Stimulated activated CD8-positive, alpha-beta memory T cell treated with anti-CD3 and anti-CD28 coated beads, Interleukin-7, amount 100 ng/mL, for 1 hour (primary cell): Measurements from ENCODE around the gene PCGF3.
"Not testable (repeated sequence)": the region's sequence is repeated elsewhere in the genome, so short reads cannot be mapped to it uniquely, and the experiment has no call there.

Experiments used
- DNase-seq, 2 donors: peaks; one replicate each; pipeline ENCODE4 v3.0.0-alpha.2; 2020; ENCODE audit warnings: low read depth in 2 of 2

PCGF3 gene

DNA sequence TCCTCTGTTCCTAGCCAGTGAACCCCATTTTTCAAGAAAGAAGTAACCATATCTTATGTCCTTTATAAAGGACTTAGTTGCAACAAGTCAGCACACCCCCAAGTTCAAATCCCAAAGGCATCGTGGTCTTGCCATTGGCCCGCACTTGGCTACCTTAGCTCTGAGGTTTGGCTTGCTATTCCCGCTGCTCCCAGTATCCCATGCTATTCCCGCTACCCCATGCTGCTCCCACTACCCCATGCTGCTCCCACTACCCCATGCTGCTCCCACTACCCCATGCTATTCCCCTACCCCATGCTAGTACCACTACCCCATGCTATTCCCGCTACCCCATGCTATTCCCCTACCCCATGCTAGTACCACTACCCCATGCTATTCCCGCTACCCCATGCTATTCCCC is 37.4 kb upstream of the PCGF3 start:
- not testable (repeated sequence) for DNase-seq

DNA sequence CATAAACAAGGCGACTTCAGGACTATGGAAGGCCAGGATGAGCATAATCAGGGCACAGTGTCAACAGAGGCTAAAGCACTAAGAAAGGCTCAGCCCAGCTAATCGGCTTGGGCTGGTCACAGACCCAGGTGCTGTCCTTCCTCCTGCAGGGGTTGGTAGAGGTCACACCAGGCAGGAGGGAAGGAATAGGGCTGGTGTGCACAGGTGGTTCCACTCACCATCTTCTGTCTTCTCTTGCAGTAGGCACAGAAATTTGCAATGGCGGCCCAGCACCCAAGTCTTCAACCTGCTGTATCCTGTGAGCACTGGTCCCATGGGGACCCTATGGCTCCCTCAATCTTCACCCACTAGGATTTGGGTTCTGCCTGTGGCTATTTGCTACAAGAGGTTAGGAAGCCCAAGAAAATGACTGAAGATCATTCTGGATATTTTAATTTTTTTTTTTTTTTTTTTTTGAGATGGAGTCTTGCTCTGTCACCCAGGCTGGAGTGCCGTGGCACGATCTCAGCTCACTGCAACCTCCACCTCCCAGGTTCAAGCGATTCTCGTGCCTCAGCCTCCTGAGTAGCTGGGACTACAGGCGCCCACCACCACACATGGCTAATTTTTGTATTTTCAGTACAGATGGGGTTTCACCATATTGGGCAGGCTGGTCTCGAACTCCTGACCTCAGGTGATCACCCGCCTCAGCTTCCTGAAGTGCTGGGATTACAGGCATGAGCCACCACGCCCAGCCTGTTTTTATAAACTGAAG is 35.6 kb upstream of the PCGF3 start:
- DNase-seq: not testable (repeated sequence)

DNA sequence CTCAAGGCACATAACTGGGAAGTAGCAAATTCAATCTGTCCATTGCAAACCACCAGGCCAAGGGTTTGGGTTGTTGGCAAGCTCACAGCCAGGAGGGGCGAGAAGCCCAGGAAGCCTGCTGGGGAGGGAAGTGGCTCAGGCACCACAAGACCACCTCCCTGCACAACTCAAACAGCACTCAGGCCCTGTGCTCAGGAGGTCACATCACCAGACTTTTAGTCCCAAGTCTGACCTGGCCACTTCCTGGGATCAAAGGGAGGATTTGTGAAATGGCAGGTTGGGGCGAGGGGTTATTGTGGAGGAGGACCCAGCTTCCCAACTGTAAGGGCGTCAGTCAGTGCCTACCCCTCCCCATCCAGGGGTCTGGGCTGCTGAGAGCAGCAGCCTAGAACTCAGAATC is 33.9 kb upstream of the PCGF3 start:
- no peak for DNase-seq

- no peak for DNase-seq
These were observed 32.1 kb upstream of the PCGF3 start for GRCh38 chr4:673349-674091.

DNA sequence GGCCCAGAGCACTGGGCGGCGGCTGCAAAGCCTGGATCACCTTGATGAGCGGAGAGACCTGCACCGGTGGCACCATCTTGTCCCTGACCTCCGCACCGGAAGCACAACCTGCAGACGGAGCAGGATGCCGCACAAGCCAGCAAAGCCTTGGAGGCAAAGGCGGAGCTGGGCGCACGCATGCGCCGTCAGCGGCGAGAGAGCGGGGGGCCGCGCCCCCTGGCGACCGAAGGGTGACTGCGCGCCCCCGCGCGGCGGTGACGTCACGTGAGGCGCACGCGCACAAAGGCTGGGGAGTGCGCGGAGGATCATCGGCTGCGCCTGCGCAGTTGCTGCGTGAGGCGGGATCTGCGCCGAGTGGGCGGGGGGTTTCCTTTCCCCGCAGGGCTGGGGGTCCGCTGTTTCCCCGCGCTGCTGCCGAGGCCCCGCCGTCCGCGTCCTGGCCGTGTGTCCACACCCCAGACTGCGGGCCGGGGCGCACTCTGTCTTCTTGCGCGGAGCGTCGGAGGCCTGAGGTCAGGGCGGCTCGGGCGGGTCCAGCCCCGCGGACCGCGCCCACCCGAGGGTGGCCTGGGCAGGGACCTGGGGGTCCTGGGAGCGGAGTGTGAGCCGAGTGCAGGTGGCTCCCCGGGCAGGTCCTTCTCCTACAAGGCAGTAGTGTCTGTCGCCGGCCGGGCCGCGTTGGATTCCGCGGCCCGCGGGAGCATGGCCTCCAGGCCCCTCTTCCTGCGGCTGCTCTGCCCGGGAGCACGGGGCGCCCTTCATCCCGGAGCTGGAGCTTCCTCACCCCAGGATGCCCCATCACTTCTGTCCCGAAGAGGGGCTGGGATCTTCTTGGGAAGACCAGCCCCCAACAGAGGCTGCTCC is 31.2 kb upstream of the PCGF3 start, which contains the start of the genes ATP5ME and MYL5:
Gene ATP5ME (minus strand): TSS at position 105 of the 864 bp plus-strand sequence. CDS start 29 bp downstream, at position 76.
Gene MYL5 (plus strand): TSS at position 371 of the 864 bp plus-strand sequence. CDS start 3,485 bp downstream, outside the sequence.
- peak; percentile 96 to 98 for DNase-seq

- DNase-seq: no peak
These were observed 30.4 kb upstream of the PCGF3 start for GRCh38 chr4:675036-675882.

- no peak for DNase-seq
These were observed 29.4 kb upstream of the PCGF3 start for GRCh38 chr4:675980-676870.

GRCh38 chr4:676871-677235 is 28.8 kb upstream of the PCGF3 start:
- DNase-seq: no peak

DNA sequence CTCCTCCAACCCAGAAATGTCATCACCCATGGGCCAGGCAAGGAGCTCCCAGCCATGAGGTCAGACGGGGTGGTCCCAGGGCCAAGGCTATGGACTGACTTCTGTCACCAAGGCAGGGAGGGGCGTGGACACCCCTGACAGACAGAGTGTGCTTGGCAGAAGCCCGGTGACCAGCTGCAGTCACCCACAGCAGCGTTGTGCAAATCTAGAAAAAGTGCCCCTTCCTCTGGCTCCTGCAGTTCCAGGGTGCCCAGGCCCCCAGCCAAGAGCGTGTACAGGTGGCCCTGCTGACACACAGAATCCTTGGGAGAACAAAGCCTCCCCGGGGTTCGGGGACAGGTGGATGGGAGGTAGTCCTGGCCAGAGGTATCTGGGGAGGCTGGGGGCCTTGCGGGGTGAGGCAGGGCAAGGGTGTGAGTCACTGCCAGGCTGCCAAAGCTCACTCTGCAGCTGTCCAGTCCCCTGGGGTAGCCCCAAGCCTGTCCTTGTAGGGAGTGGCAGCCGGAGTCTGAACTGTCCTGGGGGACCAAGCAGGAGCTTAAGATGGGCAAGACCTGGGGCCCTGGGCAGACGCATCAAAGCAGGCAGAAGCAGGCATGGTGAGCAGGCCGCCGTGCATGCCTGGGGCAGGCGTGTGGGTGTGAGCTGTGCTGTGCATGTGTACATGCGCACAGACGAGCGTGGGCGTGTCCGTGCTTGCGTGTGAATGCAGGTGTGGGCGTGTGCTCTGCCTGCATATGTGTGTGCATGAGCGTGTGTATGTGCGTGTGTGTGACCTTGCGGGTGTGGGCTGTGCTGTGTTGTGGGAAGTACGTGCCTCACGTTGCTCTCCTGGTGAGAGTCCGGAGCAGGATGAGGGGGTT is 28.0 kb upstream of the PCGF3 start:
- no peak for DNase-seq

DNA sequence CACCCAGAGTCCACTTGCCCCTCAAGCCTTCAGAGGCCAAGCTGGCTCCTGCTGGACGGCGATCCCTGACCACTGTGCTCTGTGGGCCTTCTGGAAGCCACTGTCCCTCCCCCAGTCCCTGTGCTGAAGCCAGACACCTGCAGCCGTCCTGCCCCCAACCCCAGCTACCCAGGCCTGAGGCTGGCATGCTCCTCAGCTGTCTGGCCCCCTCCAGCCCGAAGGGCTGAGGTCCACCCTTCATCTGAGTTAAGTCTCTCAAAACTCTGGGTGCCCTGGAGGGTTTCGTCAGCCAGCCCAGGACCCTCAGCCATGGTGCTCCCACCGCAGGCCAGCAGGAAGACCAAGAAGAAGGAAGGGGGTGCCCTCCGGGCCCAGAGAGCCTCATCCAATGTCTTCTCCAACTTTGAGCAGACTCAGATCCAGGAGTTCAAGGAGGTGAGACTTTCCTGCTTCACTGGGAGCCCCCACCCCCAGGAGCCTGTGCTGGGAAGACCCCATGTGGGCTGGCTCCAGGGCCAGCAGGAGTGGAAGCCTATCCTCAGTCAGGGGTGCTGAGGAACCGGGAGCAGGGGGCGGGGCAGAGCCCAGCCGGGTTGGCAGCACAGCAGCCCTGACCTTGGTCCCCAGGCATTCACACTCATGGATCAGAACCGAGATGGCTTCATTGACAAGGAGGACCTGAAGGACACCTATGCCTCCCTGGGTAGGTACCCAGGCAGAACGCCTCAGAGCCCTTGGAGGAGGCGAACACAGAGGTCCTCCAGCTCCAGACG is 27.1 kb upstream of the PCGF3 start:
- no peak for DNase-seq

- DNase-seq: no peak
These were observed 26.5 kb upstream of the PCGF3 start for GRCh38 chr4:679104-679481.

DNA sequence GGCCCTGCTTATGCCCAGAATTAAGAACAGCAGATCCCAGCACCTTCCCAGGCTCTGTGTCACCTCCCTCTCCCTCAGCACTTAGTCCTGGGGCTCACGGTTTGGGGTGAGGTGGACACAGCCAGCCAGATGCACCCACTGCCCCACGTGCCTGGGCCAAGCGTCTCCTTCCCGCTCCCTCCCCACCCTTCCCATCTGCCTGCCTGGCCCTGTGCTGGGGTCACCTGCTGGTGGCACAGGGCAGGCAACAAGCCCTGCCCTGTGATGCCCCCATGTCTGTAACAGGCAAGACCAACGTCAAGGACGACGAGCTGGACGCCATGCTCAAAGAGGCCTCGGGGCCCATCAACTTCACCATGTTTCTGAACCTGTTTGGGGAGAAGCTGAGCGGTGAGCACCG is 26.0 kb upstream of the PCGF3 start:
- no peak for DNase-seq

- DNase-seq: no peak
These were observed 25.5 kb upstream of the PCGF3 start for GRCh38 chr4:680091-680490.

DNA sequence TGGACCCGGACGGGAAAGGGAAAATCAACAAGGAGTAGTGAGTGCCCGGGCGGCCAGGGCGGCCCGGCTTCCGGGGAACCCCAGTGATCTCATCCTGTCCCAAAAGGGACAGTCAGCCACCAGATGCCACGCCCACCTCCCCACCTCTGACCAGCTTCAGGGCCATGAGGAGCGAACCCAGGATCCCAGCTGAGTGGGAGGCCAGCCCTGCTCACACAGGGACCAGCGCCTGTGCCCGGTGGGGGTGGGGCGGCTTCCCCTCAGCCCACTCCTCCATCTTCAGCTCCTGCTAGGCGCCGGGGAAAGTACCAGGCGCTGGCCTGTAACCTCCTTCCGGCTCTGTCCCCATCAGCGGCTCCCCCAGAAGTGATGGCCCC is 25.1 kb upstream of the PCGF3 start:
- no peak for DNase-seq

DNA sequence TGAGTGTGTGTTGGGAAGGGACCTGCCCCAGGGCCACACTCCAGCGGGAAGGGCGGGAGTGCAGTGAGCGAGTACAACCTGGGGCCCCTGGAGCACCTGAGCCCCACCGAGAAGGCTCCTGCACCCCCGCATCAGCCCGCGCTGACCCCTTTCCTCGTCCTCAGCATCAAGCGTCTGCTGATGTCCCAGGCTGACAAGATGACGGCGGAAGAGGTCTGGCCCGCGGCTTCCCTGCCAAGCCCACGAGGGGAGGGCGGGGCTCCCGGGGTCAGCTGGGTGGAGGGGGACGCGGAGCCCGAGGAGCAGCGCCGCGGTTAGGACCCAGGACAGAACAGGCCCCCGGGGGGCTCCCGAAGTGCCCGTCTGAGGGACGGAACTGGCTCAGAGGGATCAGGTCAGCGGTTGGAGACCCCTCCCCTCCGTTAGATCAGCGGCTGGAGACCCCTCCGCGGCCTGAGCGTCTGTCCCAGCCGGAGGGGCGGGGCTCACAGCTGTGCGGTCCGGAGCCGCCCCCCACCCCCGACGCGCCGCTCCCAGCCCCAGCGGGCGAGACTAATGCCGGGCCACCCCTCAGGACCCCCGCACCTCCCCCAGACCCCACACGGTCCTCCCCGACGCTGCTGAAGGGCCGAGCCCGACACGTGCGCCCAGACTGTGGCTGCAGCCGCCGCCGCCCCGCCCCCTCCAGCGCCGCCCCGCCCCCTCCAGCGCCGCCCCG is 24.5 kb upstream of the PCGF3 start:
- DNase-seq: no peak

GRCh38 chr4:681736-682451 is 23.7 kb upstream of the PCGF3 start:
- no peak for DNase-seq

DNA sequence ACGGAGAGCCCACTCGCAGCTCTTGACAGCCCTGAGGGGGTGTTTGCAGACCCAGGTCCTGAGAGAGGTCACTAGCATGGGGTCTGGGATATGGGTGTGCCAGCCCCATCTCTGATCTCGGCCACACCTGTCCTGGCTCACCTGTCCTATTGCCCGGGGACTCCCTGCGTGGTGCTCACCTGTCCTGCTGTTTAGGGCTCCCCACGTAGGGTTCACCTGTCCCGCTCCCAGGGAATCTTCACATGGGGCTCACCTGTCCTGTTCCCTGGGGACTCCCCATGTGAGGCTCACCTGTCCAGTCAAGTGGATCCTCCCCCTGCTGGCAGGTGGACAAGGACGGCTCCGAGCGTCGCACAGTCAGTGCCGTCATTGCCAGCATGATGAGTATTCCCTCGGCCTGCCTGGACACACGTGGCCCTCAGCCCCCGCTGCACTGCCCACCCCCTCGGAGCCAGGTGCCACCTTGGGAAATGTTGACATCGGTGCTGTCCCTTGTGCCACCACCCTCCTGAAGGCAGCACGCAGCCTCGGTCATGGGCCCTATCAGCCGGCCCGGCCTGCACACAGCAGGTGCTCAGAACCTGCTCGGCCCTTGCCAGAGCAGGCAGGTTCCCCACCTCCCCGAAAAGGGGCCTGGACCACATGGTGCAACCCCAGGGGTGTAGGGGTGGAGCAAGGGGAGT is 23.0 kb upstream of the PCGF3 start:
- no peak for DNase-seq
